A549 (cell line): Measurements from ENCODE around the gene ZNF423. TPM values are rescaled to one million over a fixed set of nuclear protein-coding genes. Genes with fewer than 3 reads are reported as not detected.

ENCODE experiments used
- ATAC-seq, 2 experiments: fragments of 200-7000 bp in 1 of 2; fragments of >200 bp in 1 of 2; cut with Nextera tagmentation in 1 of 2; cut with Tn5 transposase in 1 of 2; 3 replicates each; pipeline versions ENCODE4 v1.8.0 to v1.9.1; 2018 to 2020; ENCODE audit warnings: mild to moderate bottlenecking in 1 of 2, moderate library complexity in 1 of 2
- CTCF ChIA-PET: fragments of 300-600 bp; sonication (Branson Sonifier 250); formaldehyde crosslinking; extraction: SDS; loops from one replicate; lab custom pipeline; 2021; ENCODE audit warnings: antibody characterized with exemption, inconsistent platforms; lab: Yijun Ruan, JAX
- POLR2A ChIA-PET: fragments of 350-600 bp; formaldehyde crosslinking; extraction: SDS; loops from one replicate; lab custom pipeline; 2021; ENCODE audit warnings: antibody characterized with exemption, inconsistent platforms; lab: Yijun Ruan, JAX
- DNase-seq, 2 experiments: peaks; one replicate each; pipeline versions ENCODE4 v3.0.0 to v3.0.0-alpha.2; 2011 to 2016; ENCODE audit warnings: low read depth in 1 of 2, low spot score in 1 of 2
- FAIRE-seq: peaks from 2 replicates; lab custom pipeline; 2011; peaks lifted over from hg19 to GRCh38; lab: Jason Lieb, UNC
- H3K27ac ChIP-seq, 2 experiments: fragments of >200 bp; sonication (Bioruptor Twin); formaldehyde crosslinking; 3 replicates each; pipeline ENCODE4 v1.5.1; 2016 to 2017
- H3K4me1 ChIP-seq: fragments of >200 bp; sonication (Bioruptor Twin); formaldehyde crosslinking; 3 replicates; pipeline ENCODE4 v1.6.1; 2016
- H3K4me2 ChIP-seq: fragments of >200 bp; sonication (Bioruptor Twin); formaldehyde crosslinking; 3 replicates; pipeline ENCODE4 v1.6.1; 2016
- H3K4me3 ChIP-seq: fragments of >200 bp; sonication (Bioruptor Twin); formaldehyde crosslinking; 3 replicates; pipeline ENCODE4 v1.5.1; 2016
- H3K9me3 ChIP-seq: fragments of >200 bp; sonication (Bioruptor Twin); formaldehyde crosslinking; 3 replicates; pipeline ENCODE4 v1.6.1; 2016
- BHLHE40 ChIP-seq: IDR thresholded peaks from 2 replicates; pipeline ENCODE4 v1.6.1; 2012; ENCODE audit warnings: low read depth, low read length, inconsistent platforms
- CBX2 ChIP-seq: fragments of 200-600 bp; sonication (generic); IDR thresholded peaks from 2 replicates; pipeline ENCODE4 v1.6.1; 2016; ENCODE audit warnings: low read depth, mild to moderate bottlenecking, borderline replicate concordance
- CBX8 ChIP-seq: fragments of 200-600 bp; sonication (generic); IDR thresholded peaks from 2 replicates; pipeline ENCODE4 v1.6.1; 2016
- CEBPB ChIP-seq, 2 experiments: fragments of >200 bp in 1 of 2; sonication (Bioruptor Twin) in 1 of 2; formaldehyde crosslinking in 1 of 2; IDR thresholded peaks; 2 replicates each; pipeline ENCODE4 v1.6.1; 2012 to 2016
- CHD2 ChIP-seq: fragments of 150-350 bp; IDR thresholded peaks from 2 replicates; pipeline ENCODE4 v1.6.1; 2014; ENCODE audit warnings: low read length; ENCODE audit not compliant: partially characterized antibody
- CHD4 ChIP-seq: fragments of 200-600 bp; sonication (generic); IDR thresholded peaks from 2 replicates; pipeline ENCODE4 v1.6.1; 2016; ENCODE audit warnings: antibody characterized with exemption, mild to moderate bottlenecking, borderline replicate concordance
- EHF ChIP-seq: fragments of 250-450 bp; sonication (Bioruptor Pico); IDR thresholded peaks from 2 replicates; pipeline ENCODE4 v1.5.0; 2020; ENCODE audit warnings: mild to moderate bottlenecking
- ESRRA ChIP-seq: fragments of 150-350 bp; IDR thresholded peaks from 2 replicates; pipeline ENCODE4 v1.6.1; 2014; ENCODE audit warnings: mild to moderate bottlenecking, low read length, borderline replicate concordance
- FOSB ChIP-seq: fragments of 250-450 bp; sonication (Bioruptor Pico); IDR thresholded peaks from 2 replicates; pipeline ENCODE4 v1.5.0; 2020; ENCODE audit warnings: mild to moderate bottlenecking, moderate library complexity
- FOSL2 ChIP-seq, 2 experiments: fragments of 450-650 bp in 1 of 2; fragments of >200 bp in 1 of 2; sonication (Bioruptor Twin) in 1 of 2; formaldehyde crosslinking; IDR thresholded peaks; 2 replicates each; pipeline versions ENCODE4 v1.5.0 to v1.6.1; 2016 to 2020; ENCODE audit warnings: mild to moderate bottlenecking in 1 of 2, moderate library complexity in 1 of 2
- FOXS1 ChIP-seq: fragments of 250-450 bp; sonication (Bioruptor Pico); IDR thresholded peaks from 2 replicates; pipeline ENCODE4 v1.5.0; 2020; ENCODE audit warnings: mild to moderate bottlenecking, moderate library complexity
- GATA3 ChIP-seq: IDR thresholded peaks from 2 replicates; pipeline ENCODE4 v1.6.1; 2012; ENCODE audit warnings: borderline replicate concordance
- HEYL ChIP-seq: fragments of 250-450 bp; sonication (Bioruptor Pico); IDR thresholded peaks from 2 replicates; pipeline ENCODE4 v1.8.0; 2021; ENCODE audit warnings: mild to moderate bottlenecking, moderate library complexity
- HOXA7 ChIP-seq: fragments of 250-450 bp; sonication (Bioruptor Pico); IDR thresholded peaks from 2 replicates; pipeline ENCODE4 v1.5.0; 2020; ENCODE audit warnings: mild to moderate bottlenecking, moderate library complexity
- JUNB ChIP-seq: fragments of >200 bp; sonication (Bioruptor Twin); formaldehyde crosslinking; IDR thresholded peaks from 2 replicates; pipeline ENCODE4 v1.6.1; 2016
- MAFK ChIP-seq: fragments of 450-650 bp; IDR thresholded peaks from 2 replicates; pipeline ENCODE4 v1.6.1; 2014; ENCODE audit not compliant: partially characterized antibody
- MAZ ChIP-seq: fragments of 150-350 bp; IDR thresholded peaks from 2 replicates; pipeline ENCODE4 v1.6.1; 2014; ENCODE audit warnings: antibody characterized with exemption, low read depth, low read length, borderline replicate concordance
- MYC ChIP-seq: IDR thresholded peaks from 2 replicates; pipeline ENCODE4 v1.6.1; 2012; ENCODE audit warnings: mild to moderate bottlenecking, inconsistent platforms, low read length, improper control_type of control experiment, borderline replicate concordance
- NR3C1 ChIP-seq: fragments of >200 bp; sonication (Bioruptor Twin); formaldehyde crosslinking; IDR thresholded peaks from 3 replicates; pipeline ENCODE4 v1.6.1; 2017
- POLR2AphosphoS2 ChIP-seq: conservative IDR thresholded peaks from 2 replicates; pipeline ENCODE4 v1.6.1; 2012; ENCODE audit warnings: low read length, improper control_type of control experiment, inconsistent platforms
- RAD21 ChIP-seq, 2 experiments: fragments of >200 bp in 1 of 2; sonication (Bioruptor Twin) in 1 of 2; formaldehyde crosslinking in 1 of 2; IDR thresholded peaks in 1 of 2; conservative IDR thresholded peaks in 1 of 2; 2 replicates in 1 of 2; 3 replicates in 1 of 2; pipeline ENCODE4 v1.6.1; 2012 to 2018; ENCODE audit warnings: inconsistent platforms in 1 of 2
- RCOR1 ChIP-seq: fragments of 150-350 bp; IDR thresholded peaks from 2 replicates; pipeline ENCODE4 v1.6.1; 2014; ENCODE audit warnings: antibody characterized with exemption, low read length, low read depth
- SMC3 ChIP-seq: fragments of >200 bp; sonication (Bioruptor Twin); formaldehyde crosslinking; IDR thresholded peaks from 3 replicates; pipeline ENCODE4 v1.6.1; 2018; ENCODE audit warnings: inconsistent platforms
- SREBF2 ChIP-seq: fragments of 450-650 bp; IDR thresholded peaks from 2 replicates; pipeline ENCODE4 v1.6.1; 2014; ENCODE audit warnings: mild to moderate bottlenecking, moderate library complexity
- TP53 ChIP-seq: fragments of 250-450 bp; sonication (Bioruptor Pico); IDR thresholded peaks from 2 replicates; pipeline ENCODE4 v1.5.0; 2021; ENCODE audit warnings: mild to moderate bottlenecking, moderate library complexity
- ZC3H11A ChIP-seq: fragments of 450-650 bp; IDR thresholded peaks from 2 replicates; pipeline ENCODE4 v1.6.1; 2014; ENCODE audit warnings: antibody characterized with exemption, mild to moderate bottlenecking
- ZFP36 ChIP-seq: fragments of 450-650 bp; IDR thresholded peaks from 2 replicates; pipeline ENCODE4 v1.6.1; 2014; ENCODE audit warnings: borderline replicate concordance; ENCODE audit not compliant: partially characterized antibody
- WGBS: methylation state at CpG from one replicate; pipeline ENCODE4 v1.1.6; 2017; ENCODE audit errors: missing lambda C conversion rate; 5-methylcytosine and 5-hydroxymethylcytosine counted together
- polyA plus RNA-seq, 4 experiments: library from polyadenylated mRNA; depleted of rRNA in 3 of 4; stranded (reverse); fragments of >200 nt; fragmentation: RNase III in 1 of 4; extraction: RNeasy Plus Mini Kit Qiagen cat#74134 plus additional on column Dnase treatment in 1 of 4; gene quantifications; 2 replicates in 3 of 4; 3 replicates in 1 of 4; pipeline ENCODE4 v1.2.3, GENCODE V29; 2011 to 2017
- TF ChIP-seq, protein P1 (sequence below): IDR thresholded peaks from 2 replicates; pipeline ENCODE4 v1.6.1; 2012; ENCODE audit warnings: low read depth, borderline replicate concordance
- TF ChIP-seq, protein P2 (sequence below): IDR thresholded peaks from 2 replicates; pipeline ENCODE4 v1.6.1; 2012
- TF ChIP-seq, protein P3 (sequence below): fragments of >200 bp; sonication (Bioruptor Twin); formaldehyde crosslinking; IDR thresholded peaks from 3 replicates; pipeline ENCODE4 v1.6.1; 2016
- TF ChIP-seq, protein P4 (sequence below): IDR thresholded peaks from 2 replicates; pipeline ENCODE4 v1.6.1; 2012

ZNF423 gene
- polyA plus RNA-seq, 2 of the 4 experiments (the other 2 are of a cell fraction), result 0.04 to 0.10 TPM

DNA sequence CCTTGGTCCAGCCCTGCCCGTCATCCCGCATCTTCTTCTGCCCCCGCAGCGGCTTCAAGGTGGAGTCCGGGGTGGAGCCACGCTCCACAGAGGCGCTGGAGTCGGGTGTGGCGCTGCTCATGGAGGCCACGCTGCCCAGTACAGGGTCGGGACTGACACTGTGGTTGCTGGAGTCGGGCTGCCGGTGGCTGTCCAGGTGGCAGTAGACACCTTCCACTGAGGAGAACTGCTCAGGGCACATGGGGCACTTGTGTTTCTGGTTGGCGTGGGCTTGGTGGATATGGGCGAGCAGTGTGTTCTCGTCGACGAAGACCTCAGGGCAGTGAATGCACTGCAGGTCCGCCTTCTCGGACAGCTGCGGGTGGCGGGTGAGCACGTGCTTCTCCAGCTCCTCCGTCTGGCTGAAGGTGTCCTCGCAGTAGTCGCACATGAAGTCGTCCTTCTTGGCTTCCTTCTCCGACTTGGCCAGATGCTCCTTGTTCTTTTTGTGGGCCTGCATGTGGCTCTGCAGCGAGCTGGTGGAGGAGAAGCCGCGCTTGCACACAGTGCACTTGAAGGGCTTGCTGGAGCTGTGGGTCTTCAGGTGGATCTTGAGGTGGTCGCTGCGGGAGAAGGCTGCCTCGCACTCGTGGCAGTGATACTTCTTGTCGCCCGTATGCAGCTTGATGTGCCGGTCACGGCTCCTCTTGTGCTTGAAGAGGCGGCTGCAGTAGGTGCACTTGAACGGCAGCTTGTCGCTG is 217.8 kb downstream of the ZNF423 start:
- CTCF ChIA-PET, result interaction anchor here (1.2 kb wide), 1 partner anchor 219 kb away, joined by 4 read pairs; no protein-coding TSS in a partner anchor
- FAIRE-seq, result no peak
- Histone ChIP-seq H3K4me2 (no peak overlapping the region), H3K4me3 (no peak overlapping the region), H3K9me3 (no peaks in the 10 kb centered on the region)
- TF ChIP-seq, protein P1, sequence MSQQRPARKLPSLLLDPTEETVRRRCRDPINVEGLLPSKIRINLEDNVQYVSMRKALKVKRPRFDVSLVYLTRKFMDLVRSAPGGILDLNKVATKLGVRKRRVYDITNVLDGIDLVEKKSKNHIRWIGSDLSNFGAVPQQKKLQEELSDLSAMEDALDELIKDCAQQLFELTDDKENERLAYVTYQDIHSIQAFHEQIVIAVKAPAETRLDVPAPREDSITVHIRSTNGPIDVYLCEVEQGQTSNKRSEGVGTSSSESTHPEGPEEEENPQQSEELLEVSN, result no peak
- TF ChIP-seq CEBPB (IDR thresholded peaks at IDR 0.05) (no peak), FOSB (CRISPR knock-in tag) (no peak), MAFK (no peak), CHD4 (no peak), RAD21 (conservative IDR thresholded peaks at IDR 0.05 in 1 of 2, IDR thresholded peaks at IDR 0.05 in 1 of 2) (no peak), CHD2 (no peak), ZFP36 (no peak), FOSL2 (IDR thresholded peaks at IDR 0.05) (no peak), FOSL2 (CRISPR knock-in tag; IDR thresholded peaks at IDR 0.05) (no peak), SMC3 (no peak), JUNB (no peak), MYC (no peak), EHF (CRISPR knock-in tag) (no peak), TP53 (CRISPR knock-in tag) (no peak), HEYL (CRISPR knock-in tag) (no peak), HOXA7 (no peak), GATA3 (no peak), SREBF2 (no peak)
- TF ChIP-seq, protein P2, sequence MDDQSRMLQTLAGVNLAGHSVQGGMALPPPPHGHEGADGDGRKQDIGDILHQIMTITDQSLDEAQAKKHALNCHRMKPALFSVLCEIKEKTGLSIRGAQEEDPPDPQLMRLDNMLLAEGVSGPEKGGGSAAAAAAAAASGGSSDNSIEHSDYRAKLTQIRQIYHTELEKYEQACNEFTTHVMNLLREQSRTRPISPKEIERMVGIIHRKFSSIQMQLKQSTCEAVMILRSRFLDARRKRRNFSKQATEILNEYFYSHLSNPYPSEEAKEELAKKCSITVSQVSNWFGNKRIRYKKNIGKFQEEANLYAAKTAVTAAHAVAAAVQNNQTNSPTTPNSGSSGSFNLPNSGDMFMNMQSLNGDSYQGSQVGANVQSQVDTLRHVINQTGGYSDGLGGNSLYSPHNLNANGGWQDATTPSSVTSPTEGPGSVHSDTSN, result no peak
- TF ChIP-seq, protein P3, sequence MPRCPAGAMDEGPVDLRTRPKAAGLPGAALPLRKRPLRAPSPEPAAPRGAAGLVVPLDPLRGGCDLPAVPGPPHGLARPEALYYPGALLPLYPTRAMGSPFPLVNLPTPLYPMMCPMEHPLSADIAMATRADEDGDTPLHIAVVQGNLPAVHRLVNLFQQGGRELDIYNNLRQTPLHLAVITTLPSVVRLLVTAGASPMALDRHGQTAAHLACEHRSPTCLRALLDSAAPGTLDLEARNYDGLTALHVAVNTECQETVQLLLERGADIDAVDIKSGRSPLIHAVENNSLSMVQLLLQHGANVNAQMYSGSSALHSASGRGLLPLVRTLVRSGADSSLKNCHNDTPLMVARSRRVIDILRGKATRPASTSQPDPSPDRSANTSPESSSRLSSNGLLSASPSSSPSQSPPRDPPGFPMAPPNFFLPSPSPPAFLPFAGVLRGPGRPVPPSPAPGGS, result no peak
- TF ChIP-seq, all 56 proteins: peak for 0
- DNase-seq, result no peak
- Histone ChIP-seq H3K4me1 (no peaks in the 10 kb centered on the region), H3K27ac (no peak overlapping the region)
- POLR2A ChIA-PET, result no interaction called here
- ATAC-seq, result no peak
- WGBS, result 58% methylated on average over 35 of the region's 42 CpGs

DNA sequence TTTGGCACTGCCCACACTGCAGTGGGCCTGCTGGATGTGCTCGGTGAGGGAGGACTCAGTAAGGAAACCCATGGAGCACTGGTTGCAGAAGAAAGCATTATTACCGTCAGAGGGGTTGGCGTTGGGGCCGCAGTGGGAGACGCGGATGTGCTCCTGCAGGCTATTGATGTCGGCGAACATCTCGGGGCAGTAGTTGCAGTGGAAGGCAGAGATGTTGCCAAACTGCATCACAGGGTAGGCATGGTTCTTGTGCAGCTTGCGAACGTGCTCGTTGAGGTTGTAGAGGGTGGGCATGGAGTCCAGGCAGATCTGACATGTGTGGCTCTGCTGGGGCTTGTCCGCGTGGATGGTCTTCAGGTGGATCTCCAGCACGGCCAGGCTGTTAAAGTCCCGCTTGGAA is 218.4 kb downstream of the ZNF423 start:
- whole genome bisulfite sequencing, result 44% methylated on average over 12 of the region's 16 CpGs
- Histone ChIP-seq H3K4me1 (no peaks in the 10 kb centered on the region), H3K9me3 (no peaks in the 10 kb centered on the region), H3K4me2 (no peak overlapping the region), H3K27ac (no peak overlapping the region), H3K4me3 (no peak overlapping the region)
- DNase-seq (no peak), ATAC-seq (no peak), FAIRE-seq (no peak)
- no peak for TF ChIP-seq RCOR1
- TF ChIP-seq NR3C1, result no peak
- TF ChIP-seq, protein P4, sequence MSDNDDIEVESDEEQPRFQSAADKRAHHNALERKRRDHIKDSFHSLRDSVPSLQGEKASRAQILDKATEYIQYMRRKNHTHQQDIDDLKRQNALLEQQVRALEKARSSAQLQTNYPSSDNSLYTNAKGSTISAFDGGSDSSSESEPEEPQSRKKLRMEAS, result no peak
- no peak for TF ChIP-seq MAZ
- TF ChIP-seq POLR2AphosphoS2, result no peak
- TF ChIP-seq ESRRA, result no peak
- TF ChIP-seq HEYL (CRISPR knock-in tag), result no peak
- no peak for TF ChIP-seq ZC3H11A
- TF ChIP-seq RAD21 (conservative IDR thresholded peaks at IDR 0.05 in 1 of 2, IDR thresholded peaks at IDR 0.05 in 1 of 2), result no peak
- TF ChIP-seq FOXS1, result no peak
- no peak for TF ChIP-seq BHLHE40
- TF ChIP-seq, protein P2, result no peak
- no peak for TF ChIP-seq MAFK
- TF ChIP-seq ZFP36, result no peak
- TF ChIP-seq CBX8, result no peak
- TF ChIP-seq HOXA7, result no peak
- no peak for TF ChIP-seq CBX2
- ChIA-PET POLR2A (no interaction called here), CTCF (no interaction called here)
